IMR-90 (cell line): Measurements from ENCODE around the gene RASGEF1C. TPM values are rescaled to one million over a fixed set of nuclear protein-coding genes. Genes with fewer than 3 reads are reported as not detected.

Experiments
- ATAC-seq: fragments of 200-7000 bp; cut with Tn5 transposase; 2 replicates; pipeline ENCODE4 v1.9.1; 2020; ENCODE audit warnings: low read depth, mild to moderate bottlenecking, moderate library complexity
- BruUV-seq: library from RNA; stranded (reverse); fragments of 400-500 nt; replicated peaks from 2 replicates; lab custom pipeline; 2021; lab: Mats Ljungman, UMichigan
- CTCF ChIA-PET: fragments of 300-600 bp; formaldehyde crosslinking; extraction: SDS; loops from one replicate; lab custom pipeline; 2021; ENCODE audit warnings: antibody characterized with exemption; lab: Yijun Ruan, JAX
- POLR2A ChIA-PET: fragments of 300-600 bp; sonication (Branson Sonifier 250); formaldehyde crosslinking; loops from one replicate; lab custom pipeline; 2022; ENCODE audit warnings: antibody characterized with exemption; ENCODE audit not compliant: unreplicated experiment; lab: Charles Lee
- DNase-seq: peaks from one replicate; pipeline ENCODE4 v3.0.0; 2013
- H2AFZ ChIP-seq: replicated peaks from 2 replicates; pipeline ENCODE3; 2013; ENCODE audit warnings: low read length, mild to moderate bottlenecking; ENCODE audit not compliant: poor library complexity
- H2AK5ac ChIP-seq: 2 replicates; pipeline ENCODE4 v1.6.1; 2013; ENCODE audit warnings: low read depth, low read length, inconsistent platforms
- H2AK9ac ChIP-seq: replicated peaks from 2 replicates; pipeline ENCODE3; 2013; ENCODE audit warnings: mild to moderate bottlenecking, low read depth, low read length, moderate library complexity; ENCODE audit not compliant: poor library complexity
- H2BK120ac ChIP-seq: 2 replicates; pipeline ENCODE4 v1.6.1; 2013; ENCODE audit warnings: low read depth, low read length, inconsistent platforms
- H2BK15ac ChIP-seq: 3 replicates; pipeline ENCODE4 v1.6.1; 2013; ENCODE audit warnings: low read depth, low read length, inconsistent platforms
- H2BK20ac ChIP-seq: 2 replicates; pipeline ENCODE4 v1.6.1; 2013; ENCODE audit warnings: low read depth, mild to moderate bottlenecking, inconsistent platforms, low read length, moderate library complexity
- H2BK5ac ChIP-seq: 2 replicates; pipeline ENCODE4 v1.6.1; 2013; ENCODE audit warnings: mild to moderate bottlenecking, low read depth, low read length, inconsistent platforms; ENCODE audit not compliant: poor library complexity, severe bottlenecking
- H3K14ac ChIP-seq: replicated peaks from 2 replicates; pipeline ENCODE4 v1.6.1; 2013; ENCODE audit warnings: low read depth, low read length, inconsistent platforms
- H3K18ac ChIP-seq: 2 replicates; pipeline ENCODE4 v1.6.1; 2013; ENCODE audit warnings: low read depth, low read length, control low read depth
- H3K23ac ChIP-seq: 2 replicates; pipeline ENCODE4 v1.6.1; 2013; ENCODE audit warnings: low read depth, low read length, inconsistent platforms
- H3K27ac ChIP-seq: 2 replicates; pipeline ENCODE4 v1.5.1; 2013; ENCODE audit warnings: mild to moderate bottlenecking, control low read depth, low read length; ENCODE audit not compliant: insufficient read depth
- H3K27me3 ChIP-seq: 2 replicates; pipeline ENCODE4 v1.6.1; 2013; ENCODE audit warnings: low read length; ENCODE audit not compliant: control insufficient read depth, insufficient read depth
- H3K36me3 ChIP-seq: 2 replicates; pipeline ENCODE4 v1.6.1; 2013; ENCODE audit warnings: low read length, mixed read lengths; ENCODE audit not compliant: control insufficient read depth, insufficient read depth
- H3K4ac ChIP-seq: 2 replicates; pipeline ENCODE4 v1.6.1; 2013; ENCODE audit warnings: low read depth, low read length, inconsistent platforms
- H3K4me1 ChIP-seq: 2 replicates; pipeline ENCODE4 v1.6.1; 2013; ENCODE audit warnings: low read length, mixed read lengths; ENCODE audit not compliant: control insufficient read depth, insufficient read depth
- H3K4me2 ChIP-seq: 2 replicates; pipeline ENCODE4 v1.6.1; 2013; ENCODE audit warnings: low read depth, mild to moderate bottlenecking, control low read depth, low read length, moderate library complexity
- H3K4me3 ChIP-seq: 2 replicates; pipeline ENCODE4 v1.5.1; 2013; ENCODE audit warnings: low read depth, mild to moderate bottlenecking, control low read depth, low read length, moderate library complexity; ENCODE audit not compliant: insufficient read depth
- H3K56ac ChIP-seq: 2 replicates; pipeline ENCODE4 v1.6.1; 2013; ENCODE audit warnings: low read length, inconsistent platforms; ENCODE audit not compliant: insufficient read depth; ENCODE audit errors: extremely low read depth
- H3K79me1 ChIP-seq, 2 experiments: 2 replicates each; pipeline ENCODE4 v1.6.1; 2013; ENCODE audit warnings: low read length in 2 of 2, inconsistent platforms in 1 of 2, low read depth in 1 of 2
- H3K9ac ChIP-seq: 2 replicates; pipeline ENCODE4 v1.6.1; 2013; ENCODE audit warnings: low read depth, low read length, control low read depth
- H3K9me1 ChIP-seq: 2 replicates; pipeline ENCODE4 v1.6.1; 2013; ENCODE audit warnings: low read length, inconsistent platforms; ENCODE audit not compliant: insufficient read depth
- H3K9me3 ChIP-seq: 2 replicates; pipeline ENCODE4 v1.6.1; 2013; ENCODE audit warnings: low read length; ENCODE audit not compliant: control insufficient read depth, insufficient read depth
- H4K20me1 ChIP-seq: 2 replicates; pipeline ENCODE4 v1.6.1; 2013; ENCODE audit warnings: low read length, inconsistent platforms; ENCODE audit not compliant: insufficient read depth
- H4K5ac ChIP-seq: 2 replicates; pipeline ENCODE4 v1.6.1; 2013; ENCODE audit warnings: mild to moderate bottlenecking, low read depth, low read length, control low read depth
- H4K8ac ChIP-seq, 2 experiments: 2 replicates each; pipeline ENCODE4 v1.6.1; 2013; ENCODE audit warnings: low read depth in 2 of 2, low read length in 2 of 2, control low read depth in 1 of 2, inconsistent platforms in 1 of 2
- H4K91ac ChIP-seq: 2 replicates; pipeline ENCODE4 v1.6.1; 2013; ENCODE audit warnings: low read depth, low read length, inconsistent platforms; ENCODE audit not compliant: insufficient read depth
- BHLHE40 ChIP-seq: fragments of 150-350 bp; IDR thresholded peaks from 2 replicates; pipeline ENCODE4 v1.6.1; 2016; ENCODE audit warnings: mild to moderate bottlenecking, low read depth, low read length
- CEBPB ChIP-seq: IDR thresholded peaks from 2 replicates; pipeline ENCODE4 v1.6.1; 2012; ENCODE audit warnings: low read depth, low read length, improper control_type of control experiment
- CHD1 ChIP-seq: IDR thresholded peaks from 2 replicates; pipeline ENCODE4 v1.6.1; 2012; ENCODE audit warnings: low read depth, low read length, improper control_type of control experiment
- CTCF ChIP-seq: conservative IDR thresholded peaks from 2 replicates; pipeline ENCODE4 v1.5.1; 2012; ENCODE audit warnings: mild to moderate bottlenecking, low read depth, low read length, improper control_type of control experiment
- ELK1 ChIP-seq: fragments of 150-350 bp; IDR thresholded peaks from 2 replicates; pipeline ENCODE4 v1.6.1; 2016; ENCODE audit warnings: low read depth, mild to moderate bottlenecking, low read length, moderate library complexity, borderline replicate concordance
- FOS ChIP-seq: fragments of 150-350 bp; IDR thresholded peaks from 2 replicates; pipeline ENCODE4 v1.6.1; 2016; ENCODE audit warnings: low read depth, low read length
- MAFK ChIP-seq: IDR thresholded peaks from 2 replicates; pipeline ENCODE4 v1.6.1; 2012; ENCODE audit warnings: low read depth, low read length, improper control_type of control experiment
- MAZ ChIP-seq: IDR thresholded peaks from 2 replicates; pipeline ENCODE4 v1.6.1; 2012; ENCODE audit warnings: low read depth, mild to moderate bottlenecking, low read length, improper control_type of control experiment, moderate library complexity, borderline replicate concordance
- MXI1 ChIP-seq: IDR thresholded peaks from 2 replicates; pipeline ENCODE4 v1.6.1; 2012; ENCODE audit warnings: low read depth, mild to moderate bottlenecking, low read length, moderate library complexity, borderline replicate concordance
- NFE2L2 ChIP-seq: fragments of 150-350 bp; IDR thresholded peaks from 2 replicates; pipeline ENCODE4 v1.6.1; 2016; ENCODE audit warnings: low read depth, mild to moderate bottlenecking, low read length
- POLR2A ChIP-seq: IDR thresholded peaks from 2 replicates; pipeline ENCODE4 v1.6.1; 2012; ENCODE audit warnings: mild to moderate bottlenecking, low read depth, low read length
- RAD21 ChIP-seq: IDR thresholded peaks from 2 replicates; pipeline ENCODE4 v1.6.1; 2012; ENCODE audit warnings: low read length, improper control_type of control experiment
- RCOR1 ChIP-seq: IDR thresholded peaks from 2 replicates; pipeline ENCODE4 v1.6.1; 2012; ENCODE audit warnings: mild to moderate bottlenecking, low read length, improper control_type of control experiment; ENCODE audit not compliant: insufficient replicate concordance
- RFX5 ChIP-seq: IDR thresholded peaks from 2 replicates; pipeline ENCODE4 v1.8.0; 2012; ENCODE audit warnings: low read depth, mild to moderate bottlenecking, low read length, moderate library complexity
- SMC3 ChIP-seq: fragments of 150-350 bp; IDR thresholded peaks from 2 replicates; pipeline ENCODE4 v1.6.1; 2016; ENCODE audit warnings: low read depth, mild to moderate bottlenecking, antibody characterized with exemption, low read length, moderate library complexity
- USF2 ChIP-seq: fragments of 150-350 bp; IDR thresholded peaks from 2 replicates; pipeline ENCODE4 v1.6.1; 2017; ENCODE audit warnings: mild to moderate bottlenecking, antibody characterized with exemption, low read length, low read depth
- WGBS, 2 experiments: methylation state at CpG; one replicate each; pipeline versions ENCODE4 v1.1.5 to v1.1.7; 2013; ENCODE audit warnings: missing lambda C conversion rate in 2 of 2; ENCODE audit not compliant: insufficient read length in 1 of 2; ENCODE audit errors: extremely low coverage in 2 of 2; 5-methylcytosine and 5-hydroxymethylcytosine counted together
- dilution Hi-C: fragments of 300-500 bp; cut with HindIII; formaldehyde crosslinking; loops from one replicate; pipeline ENCODE4 v1.14.3; 2018; ENCODE audit warnings: low sequenced_read_pairs; ENCODE audit not compliant: unreplicated experiment
- in situ Hi-C: fragments of 300-500 bp; cut with MboI; formaldehyde crosslinking; loops from 3 replicates; pipeline ENCODE4 v1.14.3; 2019; ENCODE audit warnings: low sequenced_read_pairs, inconsistent platforms, mixed read lengths
- intact Hi-C: fragments of 100-400 bp; cut with micrococcal nuclease; formaldehyde crosslinking; loops from 2 replicates; pipeline ENCODE4 v1.10.0; 2022
- polyA plus RNA-seq, 3 experiments: library from polyadenylated mRNA; depleted of rRNA; stranded (reverse); fragments of >200 nt; gene quantifications; 2 replicates each; pipeline ENCODE4 v1.2.3, GENCODE V29; 2012; ENCODE audit warnings: low replicate concordance in 1 of 3
- total RNA-seq: library from RNA; depleted of rRNA; stranded (reverse); fragments of >200 nt; gene quantifications from 2 replicates; pipeline ENCODE4 v1.2.3, GENCODE V29; 2012

RASGEF1C gene
- total and polyA plus RNA-seq, 2 of the 4 experiments (the other 2 are of a cell fraction), result not detected

GRCh38 chr5:180111273-180112002 is 97.6 kb downstream of the RASGEF1C start:
- Histone ChIP-seq H3K27me3 (no peaks in the 10 kb centered on the region; the same call in 1 of the 2 replicates), H2AFZ (no peak overlapping the region), H3K56ac (no peak overlapping the region), H3K4me1 (no peaks in the 10 kb centered on the region), H4K91ac (no peak overlapping the region), H3K36me3 (no peaks in the 10 kb centered on the region), H2BK5ac (no peak overlapping the region), H2BK20ac (no peak overlapping the region), H4K8ac (no peak overlapping the region), H4K5ac (no peak overlapping the region), H2AK9ac (no peak overlapping the region), H3K9me3 (peaks cover 2% of the 10 kb centered on the region; the same call in 1 of the 2 replicates), H3K27ac (no peak overlapping the region), H3K18ac (no peak overlapping the region), H2BK120ac (no peak overlapping the region), H4K20me1 (no peaks in the 10 kb centered on the region), H2BK15ac (no peak overlapping the region), H3K14ac (no peak overlapping the region), H2AK5ac (no peak overlapping the region), H3K79me1 (no peaks in the 10 kb centered on the region), H3K9me1 (no peaks in the 10 kb centered on the region), H3K4me3 (no peak overlapping the region), H3K4me2 (no peak overlapping the region), H3K23ac (no peak overlapping the region), H3K4ac (no peak overlapping the region), H3K9ac (no peak overlapping the region)
- no peak for ATAC-seq
- BruUV-seq, result no TSS peak
- WGBS, 2 experiments, result no CpG with 5 or more reads among the region's 7 CpGs
- dilution Hi-C loops (no loop called here), in situ Hi-C loops (no loop called here), intact Hi-C loops (no loop called here)
- ChIA-PET CTCF (no interaction called here), POLR2A (no interaction called here)
- TF ChIP-seq SMC3 (no peak), MAZ (no peak), RFX5 (no peak), POLR2A (no peak), ELK1 (no peak), RCOR1 (no peak), FOS (no peak), NFE2L2 (no peak), BHLHE40 (no peak), CEBPB (no peak), CHD1 (no peak), CTCF (no peak), MXI1 (no peak), RAD21 (no peak), MAFK (no peak), USF2 (no peak)
- DNase-seq, result no peak
